Erythroblast (primary cell): Measurements from ENCODE around the gene UBR3.

Experiments used
- GATA1 ChIP-seq: IDR thresholded peaks from 2 replicates; pipeline ENCODE4 v1.6.1; 2011; ENCODE audit warnings: low read depth, mild to moderate bottlenecking, control low read depth, low read length, moderate library complexity
- POLR2A ChIP-seq: IDR thresholded peaks from 2 replicates; pipeline ENCODE4 v1.6.1; 2011; ENCODE audit warnings: mild to moderate bottlenecking, low read length

GRCh38 chr2:169778446-169778845 lies 48.8 kb upstream of the UBR3 start:
- TF ChIP-seq POLR2A, result no peak
- no peak for TF ChIP-seq GATA1
